Ovary (tissue), 9 donors: ENCODE results near the gene TMED1. TPM values are rescaled to one million over a fixed set of nuclear protein-coding genes. Genes with fewer than 3 reads are reported as not detected.

Experiments used
- DNase-seq, 5 donors: peaks; one replicate each; pipeline ENCODE4 v3.0.0-alpha.2; 2019 to 2020
- H3K27ac ChIP-seq, 2 donors: fragments of 200-600 bp; one replicate each; pipeline versions ENCODE4 v1.5.1 to v1.8.0; 2019 to 2022
- H3K27me3 ChIP-seq: fragments of 200-600 bp; one replicate; pipeline ENCODE4 v1.8.0; 2022
- H3K36me3 ChIP-seq: fragments of 200-600 bp; sonication (generic); one replicate; pipeline ENCODE4 v1.5.1; 2019
- H3K4me1 ChIP-seq: one replicate; pipeline ENCODE4 v1.8.1; 2013; ENCODE audit warnings: mild to moderate bottlenecking, moderate library complexity; ENCODE audit not compliant: insufficient read depth
- H3K4me3 ChIP-seq: fragments of 200-600 bp; sonication (generic); one replicate; pipeline ENCODE4 v1.5.1; 2017
- H3K9me3 ChIP-seq, 2 donors: fragments of 200-600 bp in 1 of 2; sonication (generic) in 1 of 2; one replicate each; pipeline versions ENCODE4 v1.5.1 to v1.8.1; 2013 to 2019; ENCODE audit warnings: mild to moderate bottlenecking in 1 of 2, moderate library complexity in 1 of 2
- EP300 ChIP-seq: sonication (generic); formaldehyde crosslinking; IDR thresholded peaks from one replicate; pipeline ENCODE4 v1.6.1; 2017; ENCODE audit warnings: antibody characterized with exemption
- POLR2A ChIP-seq: fragments of 450-650 bp; IDR thresholded peaks from one replicate; pipeline ENCODE4 v1.6.1; 2017; ENCODE audit warnings: antibody characterized with exemption, mild to moderate bottlenecking, moderate library complexity
- WGBS, 3 donors: extraction: QIAGEN DNeasy Blood & Tissue Kit in 1 of 3; methylation state at CpG; one replicate each; pipeline versions ENCODE4 v1.1.5 to v1.1.7; 2013 to 2017; 5-methylcytosine and 5-hydroxymethylcytosine counted together
- intact Hi-C, 4 donors: fragments of 100-400 bp; cut with DNase I; formaldehyde crosslinking; loops; one replicate each; pipeline versions ENCODE4 v1.11.0 to v1.15.1; 2022 to 2023
- polyA plus RNA-seq, 2 donors: library from polyadenylated mRNA; stranded (reverse); fragments of 200-250 nt in 1 of 2; fragments of 350-450 nt in 1 of 2; fragmentation: Illumina TruSeq in 1 of 2; extraction: RNeasy Lipid Tissue Mini Kit (QIAGEN cat#74804) in 1 of 2; gene quantifications; one replicate each; pipeline ENCODE4 v1.2.3, GENCODE V29; 2013 to 2014
- total RNA-seq, 7 donors: library from RNA; depleted of rRNA in 2 of 7; stranded (reverse); fragments of >200 nt in 2 of 7; fragmentation: NEBNext Ultra II Directional in 3 of 7; extraction: Animal tissue kit (Norgen Biotek cat#: 25700) in 3 of 7; gene quantifications; one replicate each; pipeline versions ENCODE4 v1.1.0 to v1.2.4, GENCODE V29; 2016 to 2023
- TF ChIP-seq, protein P1 (sequence below), 3 donors: fragments of 450-650 bp in 2 of 3; fragments of 200-600 bp in 1 of 3; IDR thresholded peaks; one replicate each; pipeline versions ENCODE4 v1.5.1 to v1.8.0; 2016 to 2022; ENCODE audit warnings: antibody characterized with exemption in 3 of 3, mild to moderate bottlenecking in 1 of 3
- donor health status: DM: no; HTN: no; CAD: no; lungs with moderate emphysema.
- donor health status: DM: no; HTN: no; CAD: no.
- donor health status: Bipolar disorder and iron deficiency.
- donor health status: DM: yes; HTN: yes; CAD: no.
- donor health status: DM: no; HTN: no; CAD: no.
- donor health status: DM: yes; HTN: yes; CAD: no.

Gene TMED1
- total and polyA plus RNA-seq, 9 donors: 9.3 to 53.8 (median 29.1) TPM

DNA sequence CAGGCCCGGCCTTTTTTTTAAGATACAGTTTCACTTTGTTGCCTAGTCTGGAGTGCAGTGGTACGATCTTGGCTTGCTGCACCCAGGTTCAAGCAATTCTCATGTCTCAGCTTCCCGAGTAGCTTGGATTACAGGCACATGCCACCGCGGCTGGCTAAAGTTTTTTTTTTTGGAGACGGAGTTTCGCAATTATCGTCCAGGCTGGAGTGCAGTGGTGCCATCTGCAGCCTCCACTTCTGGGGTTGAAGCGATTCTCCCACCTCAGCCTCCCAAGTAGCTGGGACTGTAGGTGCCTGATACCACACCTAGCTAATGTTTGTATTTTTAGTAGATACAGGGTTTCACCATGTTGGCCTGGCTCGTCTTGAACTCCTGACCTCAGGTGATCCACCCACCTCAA lies 30.5 kb upstream of the TMED1 start:
- Histone ChIP-seq H3K27me3 (no peaks in the 10 kb centered on the region), H3K27ac (no peak overlapping the region), H3K9me3 (no peaks in the 10 kb centered on the region), H3K4me1 (no peaks in the 10 kb centered on the region), H3K36me3 (no peaks in the 10 kb centered on the region), H3K4me3 (no peak overlapping the region)
- no peak for DNase-seq
- intact Hi-C loops: loop anchor here in 1 of 4 donors (5.0 kb wide), 1 partner anchor 149 kb away; the partner anchor contains the start of gene DNM2
- TF ChIP-seq EP300 (no peak), POLR2A (no peak)
- TF ChIP-seq, protein P1, sequence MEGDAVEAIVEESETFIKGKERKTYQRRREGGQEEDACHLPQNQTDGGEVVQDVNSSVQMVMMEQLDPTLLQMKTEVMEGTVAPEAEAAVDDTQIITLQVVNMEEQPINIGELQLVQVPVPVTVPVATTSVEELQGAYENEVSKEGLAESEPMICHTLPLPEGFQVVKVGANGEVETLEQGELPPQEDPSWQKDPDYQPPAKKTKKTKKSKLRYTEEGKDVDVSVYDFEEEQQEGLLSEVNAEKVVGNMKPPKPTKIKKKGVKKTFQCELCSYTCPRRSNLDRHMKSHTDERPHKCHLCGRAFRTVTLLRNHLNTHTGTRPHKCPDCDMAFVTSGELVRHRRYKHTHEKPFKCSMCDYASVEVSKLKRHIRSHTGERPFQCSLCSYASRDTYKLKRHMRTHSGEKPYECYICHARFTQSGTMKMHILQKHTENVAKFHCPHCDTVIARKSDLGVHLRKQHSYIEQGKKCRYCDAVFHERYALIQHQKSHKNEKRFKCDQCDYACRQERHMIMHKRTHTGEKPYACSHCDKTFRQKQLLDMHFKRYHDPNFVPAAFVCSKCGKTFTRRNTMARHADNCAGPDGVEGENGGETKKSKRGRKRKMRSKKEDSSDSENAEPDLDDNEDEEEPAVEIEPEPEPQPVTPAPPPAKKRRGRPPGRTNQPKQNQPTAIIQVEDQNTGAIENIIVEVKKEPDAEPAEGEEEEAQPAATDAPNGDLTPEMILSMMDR (IDR thresholded peaks at IDR 0.05): no peak
- 89 to 92% (median 91%) methylated on average over 10 of the region's 10 CpGs for WGBS, 3 donors

- 9 to 12% (median 11%) methylated on average over 6 of the region's 6 CpGs for WGBS, 3 donors
Measured at GRCh38 chr19:10864538-10864899, 28.5 kb upstream of the TMED1 start.

DNA sequence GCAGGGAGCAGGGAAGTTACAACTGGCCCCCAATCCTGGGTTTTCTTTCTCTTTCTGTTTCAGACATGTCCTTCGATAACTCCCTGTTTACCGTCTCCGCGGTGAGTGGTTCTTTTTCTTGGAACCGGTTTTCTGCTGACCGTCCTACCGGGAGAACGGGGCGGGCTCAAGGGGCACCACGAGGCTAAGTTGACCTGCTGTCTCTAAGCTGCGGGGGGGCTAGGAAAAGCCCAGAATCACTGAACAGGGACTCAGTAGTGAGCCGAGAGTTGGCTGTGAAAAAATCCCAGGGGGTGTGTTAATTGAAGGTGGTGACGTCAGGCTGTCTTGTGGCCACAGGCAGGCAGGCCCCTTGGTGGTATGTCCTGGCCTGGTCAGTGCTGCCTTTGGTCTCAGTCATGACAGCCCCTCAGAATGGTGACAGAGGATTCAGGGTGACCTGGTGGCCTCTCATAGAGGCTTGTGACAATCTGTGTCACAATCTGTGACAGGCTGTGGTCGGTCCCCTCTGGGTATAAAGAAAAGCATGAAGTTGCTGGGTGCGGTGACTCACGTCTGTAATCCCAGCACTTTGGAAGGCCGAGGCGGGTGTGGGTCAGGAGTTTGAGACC lies 27.2 kb upstream of the TMED1 start:
- Histone ChIP-seq H3K36me3 (no peaks in the 10 kb centered on the region), H3K4me3 (no peak overlapping the region), H3K4me1 (no peaks in the 10 kb centered on the region), H3K27ac (peak overlapping the region in 1 of 2 donors; percentile 62), H3K27me3 (no peaks in the 10 kb centered on the region), H3K9me3 (no peaks in the 10 kb centered on the region)
- DNase-seq: peak; percentile 31 to 55 (median 46)
- TF ChIP-seq POLR2A: no peak
- TF ChIP-seq, protein P1 (IDR thresholded peaks at IDR 0.05): no peak
- no peak for TF ChIP-seq EP300
- WGBS, 3 donors: 51 to 67% (median 53%) methylated on average over 18 of the region's 18 CpGs
- intact Hi-C loops: loop anchor here in 2 of 4 donors (5.0 kb wide), 4 partner anchors 96 to 281 kb away; partner anchors contain the start of gene DNM2 (in 1 of the 2)

More at GRCh38 chr19:10864538-10864899, 28.5 kb upstream of the TMED1 start:
- Histone ChIP-seq H3K27me3 (no peaks in the 10 kb centered on the region), H3K27ac (no peak overlapping the region), H3K36me3 (no peaks in the 10 kb centered on the region), H3K4me3 (no peak overlapping the region), H3K4me1 (no peaks in the 10 kb centered on the region), H3K9me3 (no peaks in the 10 kb centered on the region)
- TF ChIP-seq, protein P1 (IDR thresholded peaks at IDR 0.05): peak; percentile 72 to 89 (median 77)
- TF ChIP-seq POLR2A: no peak
- DNase-seq: peak; percentile 80 to 92 (median 88)
- intact Hi-C loops: loop anchor here in 2 of 4 donors (5.0 kb wide), 4 partner anchors 97 to 282 kb away; partner anchors contain the start of gene DNM2 (in 1 of the 2)

- intact Hi-C loops: loop anchor here in 2 of 4 donors (5.0 kb wide), 4 partner anchors 95 to 280 kb away; partner anchors contain the start of gene DNM2 (in 1 of the 2)
- no peak for DNase-seq
- 76 to 79% (median 76%) methylated on average over 6 of the region's 6 CpGs for WGBS, 3 donors
- Histone ChIP-seq H3K4me1 (no peaks in the 10 kb centered on the region), H3K4me3 (no peak overlapping the region), H3K27ac (peak overlapping the region in 1 of 2 donors; percentile 62), H3K36me3 (no peaks in the 10 kb centered on the region), H3K9me3 (no peaks in the 10 kb centered on the region), H3K27me3 (no peaks in the 10 kb centered on the region)
- TF ChIP-seq, protein P1 (IDR thresholded peaks at IDR 0.05): no peak
- TF ChIP-seq EP300: no peak
- no peak for TF ChIP-seq POLR2A
Measured at GRCh38 chr19:10862561-10863106, 26.6 kb upstream of the TMED1 start.
